Activated CD4-positive, alpha-beta T cell treated with anti-CD3 and anti-CD28 coated beads for 36 hours (primary cell): ENCODE measurements around the gene FAM200A. TPM values are rescaled to one million over a fixed set of nuclear protein-coding genes. Genes with fewer than 3 reads are reported as not detected.
"Not testable (repeated sequence)": the region's sequence is repeated elsewhere in the genome, so short reads cannot be mapped to it uniquely, and the experiment has no call there.

ENCODE experiments used
- ATAC-seq: fragments of 200-7000 bp; cut with Tn5 transposase; one replicate; pipeline ENCODE4 v1.10.0; 2021; ENCODE audit warnings: mild to moderate bottlenecking, moderate library complexity
- CTCF ChIA-PET: fragments of 350-600 bp; sonication (Branson Sonifier 250); formaldehyde crosslinking; loops from one replicate; lab custom pipeline; 2021; ENCODE audit warnings: antibody characterized with exemption; lab: Charles Lee
- POLR2A ChIA-PET: fragments of 350-600 bp; sonication (Branson Sonifier 250); formaldehyde crosslinking; loops from one replicate; lab custom pipeline; 2021; ENCODE audit warnings: antibody characterized with exemption, inconsistent platforms; lab: Charles Lee
- DNase-seq: peaks from one replicate; pipeline ENCODE4 v3.0.0-alpha.2; 2020
- H3K27ac Mint-ChIP-seq: one replicate; pipeline ENCODE4 v1.8.0; 2021; ENCODE audit warnings: mixed read lengths
- H3K27me3 Mint-ChIP-seq: one replicate; pipeline ENCODE4 v1.8.0; 2021; ENCODE audit warnings: mixed read lengths
- H3K36me3 Mint-ChIP-seq: one replicate; pipeline ENCODE4 v1.8.0; 2021; ENCODE audit warnings: low read depth, mixed read lengths
- H3K4me1 Mint-ChIP-seq: one replicate; pipeline ENCODE4 v1.8.0; 2021; ENCODE audit warnings: mixed read lengths
- H3K4me3 Mint-ChIP-seq: one replicate; pipeline ENCODE4 v1.8.0; 2021; ENCODE audit warnings: mild to moderate bottlenecking, moderate library complexity, mixed read lengths
- H3K9me3 Mint-ChIP-seq: one replicate; pipeline ENCODE4 v1.8.0; 2021; ENCODE audit warnings: low read depth, mixed read lengths
- intact Hi-C, 2 experiments: fragments of 100-400 bp; cut with DNase I in 1 of 2; cut with micrococcal nuclease in 1 of 2; formaldehyde crosslinking; loops; one replicate each; pipeline versions ENCODE4 v1.14.2 to v1.15.1; 2022 to 2024; cut with DNase I, micrococcal nuclease
- total RNA-seq, 2 experiments: library from RNA; stranded (reverse); gene quantifications; one replicate each; pipeline ENCODE4 v1.2.3, GENCODE V29; 2021

Gene FAM200A
- total RNA-seq, 2 experiments from 2014 or later = 4.9 to 5.5 TPM

DNA sequence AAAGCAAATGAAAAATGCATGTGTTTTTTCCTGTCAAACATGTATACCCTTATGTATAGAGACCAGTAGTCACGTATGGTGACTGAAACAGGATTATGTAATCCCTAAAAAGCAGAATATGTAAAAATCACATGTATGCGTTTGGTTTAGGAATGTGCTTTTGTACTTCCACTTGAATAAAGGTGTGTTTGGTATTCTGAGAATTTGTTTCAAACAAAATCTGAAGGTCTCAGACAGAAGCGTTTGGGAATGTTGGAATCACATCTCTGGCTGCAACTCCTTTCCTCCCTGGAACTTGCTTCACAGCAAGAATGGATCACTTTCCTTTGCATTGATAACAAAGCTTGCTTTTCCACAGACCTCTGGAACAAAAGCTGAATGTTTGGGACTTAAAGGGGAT, 24.3 kb upstream of the FAM200A start:
- no peak for DNase-seq
- Mint-ChIP-seq H3K4me1 (peaks cover 17% of the 10 kb centered on the region), H3K36me3 (peaks cover 27% of the 10 kb centered on the region), H3K27me3 (no peaks in the 10 kb centered on the region), H3K4me3 (no peak overlapping the region), H3K9me3 (no peaks in the 10 kb centered on the region), H3K27ac (no peak overlapping the region)
- intact Hi-C loops = no loop called here
- POLR2A ChIA-PET = no interaction called here
- CTCF ChIA-PET = interaction anchor here (0.6 to 0.7 kb wide), 2 partner anchors 18 to 105 kb away, joined by 3 read pairs; partner anchors contain the start of gene ZNF655
- no peak for ATAC-seq

DNA sequence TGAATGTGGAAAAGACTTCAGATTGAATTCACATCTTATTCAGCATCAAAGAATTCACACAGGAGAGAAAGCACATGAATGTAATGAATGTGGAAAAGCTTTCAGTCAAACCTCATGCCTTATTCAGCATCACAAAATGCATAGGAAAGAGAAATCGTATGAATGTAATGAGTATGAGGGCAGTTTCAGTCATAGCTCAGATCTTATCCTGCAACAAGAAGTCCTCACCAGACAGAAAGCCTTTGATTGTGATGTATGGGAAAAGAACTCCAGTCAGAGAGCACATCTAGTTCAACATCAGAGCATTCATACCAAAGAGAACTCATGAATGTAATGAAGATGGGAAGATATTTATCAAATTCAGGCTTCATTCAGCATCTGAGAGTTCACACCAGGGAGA, 21.3 kb upstream of the FAM200A start:
- ChIA-PET CTCF (no interaction called here), POLR2A (no interaction called here)
- Mint-ChIP-seq H3K9me3 (no peaks in the 10 kb centered on the region), H3K27ac (peak overlapping the region; percentile 55), H3K27me3 (no peaks in the 10 kb centered on the region), H3K36me3 (peaks cover 40% of the 10 kb centered on the region), H3K4me3 (no peak overlapping the region), H3K4me1 (peaks cover 2% of the 10 kb centered on the region)
- no peak for ATAC-seq
- intact Hi-C loops = no loop called here
- no peak for DNase-seq

DNA sequence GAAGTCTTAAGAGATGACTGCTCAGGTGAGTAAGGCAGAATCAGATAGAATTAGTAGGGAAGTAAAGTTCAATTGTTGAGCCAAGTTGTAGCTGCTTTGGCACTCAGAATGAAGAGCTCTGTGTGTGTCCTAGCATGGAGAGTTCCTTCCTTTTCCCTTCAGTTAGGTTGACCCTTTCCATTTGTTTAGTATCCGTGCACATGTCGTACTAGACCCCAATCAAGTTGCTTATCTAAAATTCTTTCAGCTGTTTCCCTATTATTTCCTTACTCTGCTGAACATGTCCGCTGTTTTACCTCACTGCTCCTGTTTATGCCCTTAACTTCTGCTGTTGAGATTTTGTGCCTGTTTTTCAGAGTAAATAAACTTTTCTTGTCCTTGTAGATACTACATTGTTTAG, 19.9 kb upstream of the FAM200A start:
- intact Hi-C loops = no loop called here
- Mint-ChIP-seq H3K27me3 (no peaks in the 10 kb centered on the region), H3K4me1 (no peaks in the 10 kb centered on the region), H3K36me3 (peaks cover 43% of the 10 kb centered on the region), H3K4me3 (no peak overlapping the region), H3K9me3 (no peaks in the 10 kb centered on the region), H3K27ac (no peak overlapping the region)
- ChIA-PET POLR2A (no interaction called here), CTCF (no interaction called here)
- DNase-seq = no peak
- ATAC-seq = no peak

DNA sequence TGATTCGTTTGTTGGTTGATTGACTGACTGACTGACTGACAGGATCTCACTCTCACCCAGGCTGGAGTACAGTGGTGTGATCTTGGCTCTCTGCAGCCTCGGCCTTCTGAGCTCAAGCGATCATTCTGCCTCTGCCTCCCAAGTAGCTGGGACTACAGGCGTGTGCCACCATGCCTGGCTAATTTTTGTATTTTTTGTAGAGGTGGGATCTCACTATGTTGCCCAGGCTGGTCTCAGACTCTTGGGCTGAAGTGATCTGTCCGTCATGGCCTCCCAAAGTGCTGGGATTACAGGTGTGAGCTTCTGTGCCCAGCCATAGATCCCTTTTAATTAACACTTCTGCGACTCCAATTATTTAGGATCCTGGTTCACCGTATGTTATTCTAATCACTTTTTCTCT, 16.9 kb upstream of the FAM200A start:
- H3K27me3 Mint-ChIP-seq, ATAC-seq, H3K9me3 Mint-ChIP-seq, H3K4me3 Mint-ChIP-seq, H3K27ac Mint-ChIP-seq, intact Hi-C loops, H3K4me1 Mint-ChIP-seq, DNase-seq, POLR2A ChIA-PET: not testable (repeated sequence)
- peaks cover 62% of the 10 kb centered on the region for H3K36me3 Mint-ChIP-seq
- CTCF ChIA-PET = interaction anchor here (0.6 kb wide), 1 partner anchor 243 kb away, joined by 4 read pairs; the partner anchor contains the start of gene ARPC1A

DNA sequence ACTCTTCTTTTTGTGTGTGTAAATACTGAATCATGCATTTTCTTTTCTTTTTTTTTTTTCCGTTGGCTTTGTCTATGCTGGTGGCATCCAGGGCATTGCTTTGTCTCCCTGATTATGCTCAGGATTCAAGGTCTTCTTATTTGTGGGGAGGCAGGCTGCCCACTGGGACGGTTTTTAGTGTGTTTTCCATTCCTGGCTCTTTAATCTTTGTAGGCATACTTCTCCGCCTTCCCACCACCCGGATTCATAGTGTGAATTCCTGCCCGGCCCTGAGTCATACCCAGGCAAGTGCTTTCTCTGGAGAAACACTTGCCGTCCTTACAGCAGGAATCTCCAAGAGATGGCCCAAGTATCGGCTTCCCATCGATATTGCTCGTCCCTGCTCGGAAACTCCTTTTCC, 11.7 kb upstream of the FAM200A start:
- H3K27me3 Mint-ChIP-seq = no peaks in the 10 kb centered on the region
- POLR2A ChIA-PET = interaction anchor here (0.7 kb wide), 1 partner anchor 64 kb away, joined by 3 read pairs; the partner anchor contains the start of gene ZNF394
- H3K27ac Mint-ChIP-seq = peak overlapping the region; percentile 45
- H3K9me3 Mint-ChIP-seq = no peaks in the 10 kb centered on the region
- ATAC-seq = no peak
- CTCF ChIA-PET = no interaction called here
- H3K36me3 Mint-ChIP-seq = peaks cover 53% of the 10 kb centered on the region
- intact Hi-C loops = no loop called here
- no peak for DNase-seq
- H3K4me1 Mint-ChIP-seq = peaks cover 41% of the 10 kb centered on the region
- H3K4me3 Mint-ChIP-seq = no peak overlapping the region

DNA sequence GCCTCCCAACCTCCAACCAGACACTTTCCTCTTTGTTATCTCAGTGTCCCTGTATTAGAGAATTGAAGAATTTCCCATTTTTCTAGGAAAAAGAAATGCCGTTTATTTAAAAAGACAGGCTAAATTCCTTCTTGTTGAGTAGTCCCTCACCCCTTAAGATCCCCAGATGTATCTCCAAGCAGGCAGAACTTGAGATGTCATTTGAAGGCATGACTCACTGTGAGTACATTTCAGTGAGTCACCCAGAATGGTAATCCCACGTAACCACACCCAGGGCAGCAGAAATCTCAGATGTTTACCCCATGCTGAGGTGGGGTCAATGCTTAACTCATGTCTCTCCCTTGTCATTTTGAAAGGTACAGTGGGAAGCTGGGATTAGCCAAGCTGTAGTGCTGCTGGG, 10.9 kb upstream of the FAM200A start:
- peak overlapping the region; percentile 69 for H3K27ac Mint-ChIP-seq
- no peak overlapping the region for H3K4me3 Mint-ChIP-seq
- H3K9me3 Mint-ChIP-seq = no peaks in the 10 kb centered on the region
- POLR2A ChIA-PET = interaction anchor here (0.5 kb wide), 1 partner anchor 52 kb away, joined by 3 read pairs; no protein-coding TSS in a partner anchor
- ATAC-seq (peak; percentile 71), DNase-seq (peak; percentile 73)
- CTCF ChIA-PET = no interaction called here
- peaks cover 41% of the 10 kb centered on the region for H3K4me1 Mint-ChIP-seq
- H3K36me3 Mint-ChIP-seq = peaks cover 54% of the 10 kb centered on the region
- H3K27me3 Mint-ChIP-seq = no peaks in the 10 kb centered on the region
- intact Hi-C loops = no loop called here

DNA sequence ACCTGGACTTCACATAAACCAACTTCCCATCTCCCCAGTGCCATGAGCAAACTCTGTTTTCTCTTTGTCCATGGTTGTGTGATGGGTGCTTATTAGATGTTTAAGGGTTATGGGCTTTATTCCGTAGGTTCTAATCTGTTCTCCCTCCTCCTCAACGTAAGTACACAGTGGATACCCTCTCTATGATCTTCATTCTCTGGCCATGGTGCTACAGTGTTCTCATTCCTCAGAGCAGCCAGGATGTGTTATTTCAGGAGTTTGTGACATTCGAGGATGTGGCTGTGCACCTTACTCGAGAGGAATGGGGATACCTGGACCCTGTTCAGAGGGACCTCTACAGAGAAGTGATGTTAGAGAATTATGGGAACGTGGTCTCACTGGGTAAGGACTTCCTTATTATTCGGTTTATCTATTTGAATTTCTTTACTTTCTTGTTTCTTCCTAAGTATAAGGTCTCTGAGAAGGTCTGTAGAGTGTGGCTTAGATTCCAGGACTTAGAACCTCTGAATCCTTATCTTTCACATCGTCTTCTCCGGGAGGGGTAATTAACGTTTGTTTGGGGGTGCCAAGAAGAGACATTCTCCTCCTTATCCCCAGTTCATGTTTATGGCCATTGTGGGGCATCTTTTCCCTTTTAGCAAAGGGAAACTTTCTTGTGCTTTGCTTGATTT, 10.3 kb upstream of the FAM200A start:
- no peak for DNase-seq
- H3K36me3 Mint-ChIP-seq = peaks cover 56% of the 10 kb centered on the region
- no peaks in the 10 kb centered on the region for H3K9me3 Mint-ChIP-seq
- ATAC-seq = no peak
- no peak overlapping the region for H3K4me3 Mint-ChIP-seq
- POLR2A ChIA-PET = interaction anchor here (0.5 kb wide), 1 partner anchor 53 kb away, joined by 3 read pairs; no protein-coding TSS in a partner anchor
- peak overlapping the region; percentile 69 for H3K27ac Mint-ChIP-seq
- H3K27me3 Mint-ChIP-seq = no peaks in the 10 kb centered on the region
- CTCF ChIA-PET = no interaction called here
- intact Hi-C loops = no loop called here
- H3K4me1 Mint-ChIP-seq = peaks cover 44% of the 10 kb centered on the region

DNA sequence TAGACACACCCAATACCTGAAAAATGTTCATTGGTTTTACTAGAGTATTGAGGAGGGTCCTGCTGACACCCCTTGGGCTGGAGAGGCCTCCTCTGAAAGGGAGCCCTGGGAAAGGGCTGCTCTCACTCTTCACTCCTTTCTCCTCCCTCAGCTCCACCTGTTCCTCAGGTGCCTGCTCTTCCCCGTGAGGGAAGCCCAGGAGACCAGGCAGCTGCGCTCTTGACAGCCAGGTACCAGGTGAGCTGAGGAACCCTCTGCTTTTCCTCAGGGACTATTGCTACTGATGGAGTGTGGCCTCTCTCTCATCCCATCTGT, 9.8 kb upstream of the FAM200A start:
- H3K4me1 Mint-ChIP-seq = peaks cover 49% of the 10 kb centered on the region
- H3K9me3 Mint-ChIP-seq = no peaks in the 10 kb centered on the region
- no peak for DNase-seq
- no peaks in the 10 kb centered on the region for H3K27me3 Mint-ChIP-seq
- no peak overlapping the region for H3K27ac Mint-ChIP-seq
- CTCF ChIA-PET = interaction anchor here (0.6 kb wide), 2 partner anchors 34 to 57 kb away, joined by 3 read pairs; partner anchors contain the start of gene ZKSCAN5
- ATAC-seq = no peak
- POLR2A ChIA-PET = no interaction called here
- H3K36me3 Mint-ChIP-seq = peaks cover 58% of the 10 kb centered on the region
- H3K4me3 Mint-ChIP-seq = no peak overlapping the region
- intact Hi-C loops = no loop called here

DNA sequence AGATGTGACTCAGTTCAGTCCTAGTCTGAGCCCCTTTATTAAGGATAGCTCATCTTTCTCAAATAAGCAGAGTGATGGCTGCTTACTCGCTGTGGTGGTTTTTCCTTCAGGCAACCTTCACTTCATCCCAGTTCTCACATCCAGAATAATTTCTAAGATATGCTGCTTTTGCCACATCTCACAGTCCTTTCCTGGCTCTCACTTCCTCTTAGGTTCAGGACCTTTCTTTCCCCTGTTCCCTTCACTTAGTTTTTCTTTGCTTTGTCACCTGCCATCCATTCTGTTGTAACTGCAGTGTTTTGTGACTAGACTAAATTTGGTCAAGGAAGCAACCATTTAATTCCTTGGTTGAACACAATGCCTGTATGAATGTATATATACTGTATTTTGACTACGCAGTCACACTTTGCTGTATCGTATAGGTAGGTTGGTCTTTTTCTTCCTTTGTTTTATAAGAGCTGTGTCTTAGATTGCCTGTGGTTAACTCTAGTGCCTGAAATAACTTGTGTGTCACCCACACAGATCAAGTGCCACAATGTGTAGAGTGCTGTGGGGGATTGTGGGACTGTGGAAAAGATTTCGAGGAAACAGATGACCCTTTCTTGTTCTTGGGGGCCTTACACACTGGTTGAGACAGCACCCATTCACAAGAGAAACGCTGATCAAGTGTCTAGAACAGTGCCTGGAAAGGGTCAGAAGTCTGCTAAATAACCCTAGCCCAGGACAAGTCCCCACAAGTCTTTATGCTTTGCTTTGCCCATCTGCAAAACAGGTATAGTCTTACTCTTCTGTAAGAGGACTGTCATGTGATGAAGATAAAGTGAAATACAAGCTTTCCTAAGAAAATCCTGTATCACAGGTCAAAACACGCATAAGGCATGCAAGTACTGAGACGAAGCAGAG, 9.2 kb upstream of the FAM200A start:
- Mint-ChIP-seq H3K4me1 (peaks cover 52% of the 10 kb centered on the region), H3K36me3 (peaks cover 58% of the 10 kb centered on the region), H3K4me3 (peak overlapping the region; percentile 94), H3K27ac (peak overlapping the region; percentile 45), H3K27me3 (no peaks in the 10 kb centered on the region), H3K9me3 (no peaks in the 10 kb centered on the region)
- no peak for ATAC-seq
- no peak for DNase-seq
- CTCF ChIA-PET = interaction anchor here (0.6 kb wide), 2 partner anchors 34 to 57 kb away, joined by 3 read pairs; partner anchors contain the start of gene ZKSCAN5
- POLR2A ChIA-PET = no interaction called here
- intact Hi-C loops = no loop called here

DNA sequence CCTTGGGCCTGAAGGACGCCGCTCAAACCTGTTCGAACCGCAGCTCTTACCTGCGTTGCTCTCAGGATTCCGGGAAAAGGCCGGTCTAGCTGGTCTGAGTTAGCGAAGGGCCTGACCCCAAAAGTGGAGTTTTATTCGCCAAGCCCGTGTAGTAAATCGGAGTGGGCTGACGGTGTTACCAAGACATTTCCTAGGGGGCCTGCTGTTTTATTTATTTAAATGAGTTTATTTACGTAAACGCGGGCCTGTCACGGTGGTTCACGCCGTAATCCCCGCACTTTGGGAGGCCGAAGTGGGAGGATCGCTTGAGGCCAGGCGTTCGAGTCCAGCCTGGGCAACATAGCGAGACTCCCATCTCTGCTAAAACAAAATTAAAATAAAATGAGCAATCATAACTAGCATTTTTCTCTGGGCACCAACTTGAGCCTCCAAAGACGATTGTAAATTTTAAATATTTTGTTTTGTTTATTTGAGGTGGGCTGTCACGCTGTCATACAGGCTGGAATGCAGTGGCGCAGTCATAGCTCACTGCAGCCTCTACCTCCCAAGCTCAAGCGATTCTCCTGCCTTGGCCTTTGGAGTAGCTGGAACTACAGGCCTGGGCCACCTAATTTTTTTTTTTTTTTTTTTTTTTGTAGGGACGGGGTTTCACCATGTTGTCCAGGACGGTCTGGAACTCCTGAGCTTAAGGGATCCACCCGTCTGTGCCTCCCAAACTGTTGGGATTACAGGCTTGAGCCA, 7.4 kb upstream of the FAM200A start:
- Mint-ChIP-seq H3K4me1 (peaks cover 54% of the 10 kb centered on the region), H3K4me3 (peak overlapping the region; percentile 94), H3K27me3 (no peaks in the 10 kb centered on the region), H3K36me3 (peaks cover 54% of the 10 kb centered on the region), H3K9me3 (no peaks in the 10 kb centered on the region), H3K27ac (peak overlapping the region; percentile 96)
- ATAC-seq (no peak), DNase-seq (no peak)
- ChIA-PET CTCF (interaction anchor here (0.6 to 1.0 kb wide), 4 partner anchors 21 to 508 kb away, joined by 3 to 6 read pairs (median 3); partner anchors contain the start of gene ZSCAN25), POLR2A (interaction anchor here (1.1 to 1.9 kb wide), 4 partner anchors 59 to 360 kb away, joined by 3 to 9 read pairs (median 4); partner anchors contain the start of genes TRIM4 and ZNF394)
- intact Hi-C loops = loop anchor here (2.0 to 5.0 kb wide), 7 partner anchors 87 to 523 kb away; partner anchors contain the start of genes ARPC1A (in 1 of the 2), ARPC1B (in 1 of the 2), BUD31 (in 1 of the 2) and PDAP1 (in 1 of the 2)
